Adrenal gland (tissue), 5 donors: ENCODE data around the gene PTBP3.

Source experiments
- POLR2A ChIP-seq, 2 donors: fragments of 450-650 bp; IDR thresholded peaks; one replicate each; pipeline ENCODE4 v1.6.1; 2017; ENCODE audit warnings: antibody characterized with exemption in 2 of 2, mild to moderate bottlenecking in 2 of 2, moderate library complexity in 1 of 2
- TF ChIP-seq, protein P1 (sequence below), 6 experiments: fragments of 450-650 bp in 4 of 6; fragments of 200-600 bp in 2 of 6; sonication (generic) in 1 of 6; IDR thresholded peaks; 1 replicate in 5 of 6; 2 replicates in 1 of 6; pipeline versions ENCODE4 v1.5.1 to v1.8.0; 2016 to 2021; ENCODE audit warnings: antibody characterized with exemption in 6 of 6, mild to moderate bottlenecking in 2 of 6, moderate library complexity in 1 of 6
- donor health status: DM: no; HTN: no; CAD: no.

DNA sequence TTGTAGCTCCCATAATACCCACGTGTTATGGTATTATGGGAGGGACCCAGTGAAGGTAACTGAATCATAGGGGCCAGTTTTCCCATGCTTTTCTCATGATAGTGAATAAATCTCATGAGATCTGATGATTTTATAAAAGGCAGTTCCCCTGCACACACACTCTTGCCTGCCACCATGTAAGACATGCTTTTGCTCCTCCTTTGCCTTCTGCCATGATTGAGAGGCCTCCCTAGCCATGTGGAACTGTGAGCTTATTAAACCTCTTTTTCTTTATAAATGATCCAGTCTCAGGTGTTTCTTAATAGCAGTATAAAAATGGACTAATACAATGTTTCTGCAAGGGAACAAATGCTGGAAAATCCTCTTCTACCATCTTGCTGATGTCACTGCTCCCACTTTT is 36.4 kb upstream of the PTBP3 start:
- TF ChIP-seq, protein P1, sequence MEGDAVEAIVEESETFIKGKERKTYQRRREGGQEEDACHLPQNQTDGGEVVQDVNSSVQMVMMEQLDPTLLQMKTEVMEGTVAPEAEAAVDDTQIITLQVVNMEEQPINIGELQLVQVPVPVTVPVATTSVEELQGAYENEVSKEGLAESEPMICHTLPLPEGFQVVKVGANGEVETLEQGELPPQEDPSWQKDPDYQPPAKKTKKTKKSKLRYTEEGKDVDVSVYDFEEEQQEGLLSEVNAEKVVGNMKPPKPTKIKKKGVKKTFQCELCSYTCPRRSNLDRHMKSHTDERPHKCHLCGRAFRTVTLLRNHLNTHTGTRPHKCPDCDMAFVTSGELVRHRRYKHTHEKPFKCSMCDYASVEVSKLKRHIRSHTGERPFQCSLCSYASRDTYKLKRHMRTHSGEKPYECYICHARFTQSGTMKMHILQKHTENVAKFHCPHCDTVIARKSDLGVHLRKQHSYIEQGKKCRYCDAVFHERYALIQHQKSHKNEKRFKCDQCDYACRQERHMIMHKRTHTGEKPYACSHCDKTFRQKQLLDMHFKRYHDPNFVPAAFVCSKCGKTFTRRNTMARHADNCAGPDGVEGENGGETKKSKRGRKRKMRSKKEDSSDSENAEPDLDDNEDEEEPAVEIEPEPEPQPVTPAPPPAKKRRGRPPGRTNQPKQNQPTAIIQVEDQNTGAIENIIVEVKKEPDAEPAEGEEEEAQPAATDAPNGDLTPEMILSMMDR (IDR thresholded peaks at IDR 0.05): no peak
- no peak for TF ChIP-seq POLR2A (IDR thresholded peaks at IDR 0.05)
